ENCODE measurements around the gene IFNG-AS1. TPM values are rescaled to one million over a fixed set of nuclear protein-coding genes. Genes with fewer than 3 reads are reported as not detected.

The IFNG-AS1 gene
- total RNA-seq, 1 donor from 2014 or later = 0.20 TPM

DNA sequence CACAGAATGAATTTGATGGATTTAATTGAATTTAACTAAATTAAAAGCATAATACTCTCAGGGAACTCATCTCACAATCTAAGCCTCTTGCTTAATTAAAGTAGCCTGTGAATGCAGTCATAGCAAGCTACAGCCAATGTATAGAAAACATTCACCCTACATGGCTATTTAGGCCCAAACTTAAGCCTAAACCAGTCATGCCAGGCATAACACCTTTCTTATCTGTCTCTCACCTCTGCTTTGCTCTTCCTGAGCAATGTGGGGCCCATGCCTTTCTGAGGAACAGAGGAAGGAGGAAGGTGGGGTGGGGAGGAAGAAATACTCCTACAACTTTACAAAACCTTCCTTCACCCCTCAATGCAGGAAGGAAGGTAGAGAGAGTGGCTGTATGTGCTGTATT, 29.1 kb downstream of the IFNG-AS1 start:
- H3K9me3 Mint-ChIP-seq (ENCODE audit: low read depth) = peaks cover 3% of the 10 kb centered on the region
- H3K27ac Mint-ChIP-seq (ENCODE audit: unreplicated experiment) = no peak overlapping the region
- no peaks in the 10 kb centered on the region for H3K27me3 Mint-ChIP-seq (ENCODE audit: low read depth)
- TF ChIP-seq, protein P1, sequence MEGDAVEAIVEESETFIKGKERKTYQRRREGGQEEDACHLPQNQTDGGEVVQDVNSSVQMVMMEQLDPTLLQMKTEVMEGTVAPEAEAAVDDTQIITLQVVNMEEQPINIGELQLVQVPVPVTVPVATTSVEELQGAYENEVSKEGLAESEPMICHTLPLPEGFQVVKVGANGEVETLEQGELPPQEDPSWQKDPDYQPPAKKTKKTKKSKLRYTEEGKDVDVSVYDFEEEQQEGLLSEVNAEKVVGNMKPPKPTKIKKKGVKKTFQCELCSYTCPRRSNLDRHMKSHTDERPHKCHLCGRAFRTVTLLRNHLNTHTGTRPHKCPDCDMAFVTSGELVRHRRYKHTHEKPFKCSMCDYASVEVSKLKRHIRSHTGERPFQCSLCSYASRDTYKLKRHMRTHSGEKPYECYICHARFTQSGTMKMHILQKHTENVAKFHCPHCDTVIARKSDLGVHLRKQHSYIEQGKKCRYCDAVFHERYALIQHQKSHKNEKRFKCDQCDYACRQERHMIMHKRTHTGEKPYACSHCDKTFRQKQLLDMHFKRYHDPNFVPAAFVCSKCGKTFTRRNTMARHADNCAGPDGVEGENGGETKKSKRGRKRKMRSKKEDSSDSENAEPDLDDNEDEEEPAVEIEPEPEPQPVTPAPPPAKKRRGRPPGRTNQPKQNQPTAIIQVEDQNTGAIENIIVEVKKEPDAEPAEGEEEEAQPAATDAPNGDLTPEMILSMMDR (IDR thresholded peaks at IDR 0.05) = no peak
- no peak for DNase-seq (ENCODE audit: low spot score)
- no peak overlapping the region for H3K4me3 Mint-ChIP-seq (ENCODE audit: unreplicated experiment)
- no peaks in the 10 kb centered on the region for H3K4me1 Mint-ChIP-seq (ENCODE audit: low read depth)
- no peaks in the 10 kb centered on the region for H3K36me3 Mint-ChIP-seq (ENCODE audit: low read depth)

- TF ChIP-seq, protein P1 (IDR thresholded peaks at IDR 0.05) = no peak
- Mint-ChIP-seq H3K4me3 (ENCODE audit: unreplicated experiment) (no peak overlapping the region), H3K9me3 (ENCODE audit: low read depth) (peaks cover 3% of the 10 kb centered on the region), H3K27ac (ENCODE audit: unreplicated experiment) (no peak overlapping the region), H3K27me3 (ENCODE audit: low read depth) (no peaks in the 10 kb centered on the region), H3K4me1 (ENCODE audit: low read depth) (no peaks in the 10 kb centered on the region), H3K36me3 (ENCODE audit: low read depth) (no peaks in the 10 kb centered on the region)
- no peak for DNase-seq (ENCODE audit: low spot score)
Observed at GRCh38 chr12:68020049-68020448, 30.8 kb downstream of the IFNG-AS1 start.

- Mint-ChIP-seq H3K27ac (ENCODE audit: unreplicated experiment) (no peak overlapping the region), H3K4me1 (ENCODE audit: low read depth) (no peaks in the 10 kb centered on the region), H3K4me3 (ENCODE audit: unreplicated experiment) (no peak overlapping the region), H3K36me3 (ENCODE audit: low read depth) (no peaks in the 10 kb centered on the region), H3K9me3 (ENCODE audit: low read depth) (peaks cover 3% of the 10 kb centered on the region), H3K27me3 (ENCODE audit: low read depth) (no peaks in the 10 kb centered on the region)
- no peak for DNase-seq (ENCODE audit: low spot score)
- TF ChIP-seq, protein P1 (IDR thresholded peaks at IDR 0.05) = no peak
Observed at GRCh38 chr12:68020699-68021098, 31.5 kb downstream of the IFNG-AS1 start.

DNA sequence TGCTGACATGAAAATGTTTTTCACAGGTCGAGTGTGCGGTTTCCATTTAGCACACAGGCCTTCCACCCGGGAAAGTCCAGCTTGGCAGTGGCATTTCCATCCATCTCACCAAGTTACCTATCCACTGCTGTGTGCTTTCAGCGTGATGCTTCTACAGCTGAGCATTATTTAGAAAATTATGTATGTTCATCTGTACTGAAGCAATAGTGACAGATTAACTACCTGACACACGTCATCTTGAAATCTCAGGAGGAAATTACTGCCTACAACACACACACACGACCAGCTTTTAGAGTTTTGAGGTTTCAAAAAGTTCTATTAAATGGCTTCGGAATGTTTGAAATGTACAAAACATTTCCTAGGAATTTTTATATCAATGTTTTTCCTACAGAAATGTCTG, 39.4 kb downstream of the IFNG-AS1 start:
- DNase-seq (ENCODE audit: low spot score) = no peak
- TF ChIP-seq, protein P1 (IDR thresholded peaks at IDR 0.05) = no peak
- Mint-ChIP-seq H3K9me3 (ENCODE audit: low read depth) (no peaks in the 10 kb centered on the region), H3K27me3 (ENCODE audit: low read depth) (no peaks in the 10 kb centered on the region), H3K27ac (ENCODE audit: unreplicated experiment) (no peak overlapping the region), H3K36me3 (ENCODE audit: low read depth) (no peaks in the 10 kb centered on the region), H3K4me3 (ENCODE audit: unreplicated experiment) (no peak overlapping the region), H3K4me1 (ENCODE audit: low read depth) (peaks cover 2% of the 10 kb centered on the region)

DNA sequence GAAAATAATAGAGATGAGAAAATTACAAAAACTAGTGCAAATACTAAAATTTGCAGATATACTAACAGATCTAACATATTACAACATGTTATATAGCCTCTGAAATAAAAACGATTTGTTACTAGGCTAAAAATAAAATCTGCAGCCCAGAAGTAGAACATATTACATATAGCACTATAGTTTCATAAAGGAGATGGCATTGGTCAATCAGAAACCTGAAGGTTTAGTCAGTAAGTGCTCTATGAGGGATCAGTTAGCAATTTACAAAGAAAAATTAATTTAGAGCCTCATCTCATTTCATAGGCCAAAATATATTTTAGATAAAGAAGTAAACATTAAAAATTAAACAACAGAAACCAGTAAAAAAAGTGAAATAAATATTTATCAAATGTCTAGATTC, 41.0 kb downstream of the IFNG-AS1 start:
- no peaks in the 10 kb centered on the region for H3K27me3 Mint-ChIP-seq (ENCODE audit: low read depth)
- no peak overlapping the region for H3K4me3 Mint-ChIP-seq (ENCODE audit: unreplicated experiment)
- no peaks in the 10 kb centered on the region for H3K36me3 Mint-ChIP-seq (ENCODE audit: low read depth)
- no peak for DNase-seq (ENCODE audit: low spot score)
- H3K9me3 Mint-ChIP-seq (ENCODE audit: low read depth) = no peaks in the 10 kb centered on the region
- H3K27ac Mint-ChIP-seq (ENCODE audit: unreplicated experiment) = no peak overlapping the region
- TF ChIP-seq, protein P1 (IDR thresholded peaks at IDR 0.05) = no peak
- peaks cover 2% of the 10 kb centered on the region for H3K4me1 Mint-ChIP-seq (ENCODE audit: low read depth)
